BJ (cell line): ENCODE results near the gene EYA2. TPM values are rescaled to one million over a fixed set of nuclear protein-coding genes. Genes with fewer than 3 reads are reported as not detected.

Experiments
- CTCF ChIA-PET: fragments of 350-600 bp; formaldehyde crosslinking; extraction: SDS; loops from one replicate; lab custom pipeline; 2021; ENCODE audit warnings: antibody characterized with exemption, inconsistent platforms; lab: Yijun Ruan, JAX
- POLR2A ChIA-PET: fragments of 300-600 bp; sonication (Branson Sonifier 250); formaldehyde crosslinking; extraction: SDS; loops from one replicate; lab custom pipeline; 2021; ENCODE audit warnings: antibody characterized with exemption; lab: Charles Lee
- DNase-seq: peaks from one replicate; pipeline ENCODE4 v3.0.0-alpha.2; 2011; ENCODE audit warnings: low read depth
- H3K27me3 ChIP-seq: 2 replicates; pipeline ENCODE4 v1.6.0; 2011; ENCODE audit warnings: low read length; ENCODE audit not compliant: control insufficient read depth, insufficient read depth
- H3K36me3 ChIP-seq: 2 replicates; pipeline ENCODE4 v1.5.1; 2011; ENCODE audit warnings: low read length; ENCODE audit not compliant: control insufficient read depth, insufficient read depth
- H3K4me3 ChIP-seq: 2 replicates; pipeline ENCODE4 v1.5.1; 2011; ENCODE audit warnings: low read depth, mild to moderate bottlenecking, control low read depth, low read length
- CTCF ChIP-seq: IDR thresholded peaks from 2 replicates; pipeline ENCODE4 v1.5.1; 2011; ENCODE audit warnings: low read depth, mild to moderate bottlenecking, control low read depth, inconsistent platforms, low read length, moderate library complexity; ENCODE audit not compliant: insufficient read depth
- polyA plus RNA-seq: library from polyadenylated mRNA; depleted of rRNA; stranded (reverse); fragments of >200 nt; gene quantifications from 2 replicates; pipeline ENCODE4 v1.2.3, GENCODE V29; 2011

The EYA2 gene
- polyA plus RNA-seq, 1 experiment = 1.5 TPM

GRCh38 chr20:47062226-47062890, 167.7 kb downstream of the EYA2 start:
- ChIA-PET POLR2A (no interaction called here), CTCF (no interaction called here)
- Histone ChIP-seq H3K27me3 (no peaks in the 10 kb centered on the region), H3K4me3 (no peak overlapping the region), H3K36me3 (no peaks in the 10 kb centered on the region; the same call in 1 of the 2 replicates)
- TF ChIP-seq CTCF = no peak
- DNase-seq = no peak

GRCh38 chr20:47063407-47063806, 168.8 kb downstream of the EYA2 start:
- no peak overlapping the region for H3K4me3 ChIP-seq
- POLR2A ChIA-PET = no interaction called here
- DNase-seq = no peak
- H3K36me3 ChIP-seq = no peaks in the 10 kb centered on the region; the same call in 1 of the 2 replicates
- H3K27me3 ChIP-seq = no peaks in the 10 kb centered on the region
- CTCF ChIA-PET = no interaction called here
- no peak for TF ChIP-seq CTCF

GRCh38 chr20:47063808-47064207, 169.2 kb downstream of the EYA2 start:
- no peak for TF ChIP-seq CTCF
- no peak for DNase-seq
- CTCF ChIA-PET = no interaction called here
- H3K4me3 ChIP-seq = no peak overlapping the region
- POLR2A ChIA-PET = no interaction called here
- H3K36me3 ChIP-seq = no peaks in the 10 kb centered on the region; the same call in 1 of the 2 replicates
- H3K27me3 ChIP-seq = no peaks in the 10 kb centered on the region

GRCh38 chr20:47066484-47067270, 172.0 kb downstream of the EYA2 start:
- no peak overlapping the region for H3K4me3 ChIP-seq
- CTCF ChIA-PET = interaction anchor here (0.6 to 0.8 kb wide), 3 partner anchors 10 to 26 kb away, joined by 3 read pairs; no protein-coding TSS in a partner anchor
- DNase-seq = no peak
- POLR2A ChIA-PET = interaction anchor here (0.7 kb wide), 1 partner anchor 703 kb away, joined by 5 read pairs; no protein-coding TSS in a partner anchor
- H3K27me3 ChIP-seq = no peaks in the 10 kb centered on the region
- H3K36me3 ChIP-seq = no peaks in the 10 kb centered on the region; the same call in 1 of the 2 replicates
- TF ChIP-seq CTCF = no peak

GRCh38 chr20:47067776-47068175, 173.1 kb downstream of the EYA2 start:
- Histone ChIP-seq H3K36me3 (no peaks in the 10 kb centered on the region), H3K27me3 (no peaks in the 10 kb centered on the region), H3K4me3 (no peak overlapping the region)
- TF ChIP-seq CTCF = no peak
- DNase-seq = no peak
- ChIA-PET CTCF (no interaction called here), POLR2A (no interaction called here)
